Ureter (tissue), 1 donor: ENCODE measurements around the gene RAB11B. TPM values are rescaled to one million over a fixed set of nuclear protein-coding genes. Genes with fewer than 3 reads are reported as not detected.
"Not testable (repeated sequence)": the region's sequence is repeated elsewhere in the genome, so short reads cannot be mapped to it uniquely, and the experiment has no call there.

ENCODE experiments used
- DNase-seq: peaks from one replicate; pipeline ENCODE4 v3.0.0-alpha.2; 2020; ENCODE audit warnings: low spot score
- total RNA-seq: library from RNA; stranded (reverse); gene quantifications from one replicate; pipeline ENCODE4 v1.2.4, GENCODE V29; 2023
- donor health status: DM: yes; HTN: yes; CAD: no.

RAB11B gene
- total RNA-seq, 1 donor from 2014 or later = 133 TPM

DNA sequence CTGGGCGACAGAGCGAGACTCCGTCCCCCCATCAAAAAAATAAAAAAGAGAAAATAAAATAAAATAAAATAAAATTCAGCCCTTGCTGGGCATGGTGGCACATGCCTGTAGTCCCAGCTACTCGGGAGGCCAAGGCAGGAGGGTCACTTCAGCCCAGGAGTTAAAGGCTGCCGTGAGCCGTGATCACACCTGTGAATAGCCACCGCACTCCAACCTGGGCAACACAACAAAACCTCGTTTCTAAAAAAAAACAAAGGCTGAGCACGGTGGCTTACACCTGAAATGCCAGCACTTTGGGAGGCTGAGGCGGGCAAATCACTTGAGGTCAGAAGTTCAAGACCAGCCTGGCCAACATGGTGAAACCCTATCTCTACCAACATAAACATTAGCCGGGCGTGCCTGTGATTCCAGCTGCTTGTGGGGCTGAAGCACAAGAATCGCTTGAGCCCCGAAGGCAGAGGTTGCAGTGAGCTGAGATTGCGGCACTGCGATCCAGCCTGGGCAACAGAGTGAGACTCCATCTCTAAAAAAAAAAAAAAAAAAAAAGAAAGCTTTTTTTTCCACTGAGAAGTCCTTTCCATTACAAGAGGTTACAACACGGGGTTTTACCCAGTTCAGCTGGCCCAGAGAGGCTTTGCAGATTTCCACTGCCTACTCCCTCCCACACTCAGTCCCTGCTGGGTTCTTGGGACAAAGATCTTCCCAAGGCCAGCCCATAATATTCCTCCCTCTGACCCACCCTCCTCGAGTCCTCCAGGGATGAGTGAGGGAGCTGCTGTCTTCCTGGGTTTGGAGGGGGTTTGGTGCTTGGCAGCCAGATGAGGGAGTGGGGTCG lies 19.8 kb upstream of the RAB11B start:
- DNase-seq = no peak

DNA sequence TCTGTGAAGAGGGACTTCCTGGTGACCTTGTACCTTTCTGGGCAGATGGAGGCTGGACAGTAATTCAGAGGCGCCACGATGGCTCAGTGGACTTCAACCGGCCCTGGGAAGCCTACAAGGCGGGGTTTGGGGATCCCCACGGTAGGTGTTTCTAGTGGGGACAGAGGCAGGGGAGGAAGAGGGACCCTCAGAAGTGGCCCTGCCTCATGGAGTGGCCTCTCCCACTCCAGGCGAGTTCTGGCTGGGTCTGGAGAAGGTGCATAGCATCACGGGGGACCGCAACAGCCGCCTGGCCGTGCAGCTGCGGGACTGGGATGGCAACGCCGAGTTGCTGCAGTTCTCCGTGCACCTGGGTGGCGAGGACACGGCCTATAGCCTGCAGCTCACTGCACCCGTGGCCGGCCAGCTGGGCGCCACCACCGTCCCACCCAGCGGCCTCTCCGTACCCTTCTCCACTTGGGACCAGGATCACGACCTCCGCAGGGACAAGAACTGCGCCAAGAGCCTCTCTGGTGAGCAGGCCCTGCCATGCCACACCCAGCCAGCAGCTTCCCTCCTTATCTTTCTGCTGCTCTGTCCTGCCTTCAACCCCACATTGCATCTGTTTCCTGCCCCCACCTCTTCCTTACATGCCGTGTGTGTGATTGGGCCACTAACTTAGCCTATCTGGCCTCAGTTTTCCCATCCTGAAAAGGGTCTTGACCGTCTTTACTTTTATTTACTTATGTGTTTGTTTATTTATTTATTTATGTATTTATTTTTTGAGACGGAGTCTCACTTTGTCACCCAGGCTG lies 19.0 kb upstream of the RAB11B start:
- no peak for DNase-seq

GRCh38 chr19:8373867-8374813 lies 16.0 kb upstream of the RAB11B start:
- DNase-seq = no peak

GRCh38 chr19:8375766-8376165 lies 14.4 kb upstream of the RAB11B start:
- not testable (repeated sequence) for DNase-seq

DNA sequence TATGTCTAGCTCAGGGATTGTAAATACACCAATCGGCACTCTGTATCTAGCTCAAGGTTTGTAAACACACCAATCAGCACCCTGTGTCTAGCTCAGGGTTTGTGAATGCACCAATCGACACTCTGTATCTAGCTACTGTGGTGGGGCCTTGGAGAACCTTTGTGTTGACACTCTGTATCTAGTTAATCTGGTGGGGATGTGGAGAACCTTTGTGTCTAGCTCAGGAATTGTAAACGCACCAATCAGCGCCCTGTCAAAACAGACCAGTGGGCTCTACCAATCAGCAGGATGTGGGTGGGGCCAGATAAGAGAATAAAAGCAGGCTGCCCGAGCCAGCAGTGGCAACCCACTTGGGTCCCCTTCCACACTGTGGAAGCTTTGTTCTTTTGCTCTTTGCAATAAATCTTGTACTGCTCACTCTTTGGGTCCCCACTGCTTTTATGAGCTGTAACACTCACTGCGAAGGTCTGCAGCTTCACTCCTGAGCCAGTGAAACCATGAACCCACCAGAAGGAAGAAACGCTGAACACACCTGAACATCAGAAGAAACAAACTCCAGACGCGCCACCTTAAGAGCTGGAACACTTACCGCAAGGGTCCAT lies 13.7 kb upstream of the RAB11B start:
- not testable (repeated sequence) for DNase-seq

DNA sequence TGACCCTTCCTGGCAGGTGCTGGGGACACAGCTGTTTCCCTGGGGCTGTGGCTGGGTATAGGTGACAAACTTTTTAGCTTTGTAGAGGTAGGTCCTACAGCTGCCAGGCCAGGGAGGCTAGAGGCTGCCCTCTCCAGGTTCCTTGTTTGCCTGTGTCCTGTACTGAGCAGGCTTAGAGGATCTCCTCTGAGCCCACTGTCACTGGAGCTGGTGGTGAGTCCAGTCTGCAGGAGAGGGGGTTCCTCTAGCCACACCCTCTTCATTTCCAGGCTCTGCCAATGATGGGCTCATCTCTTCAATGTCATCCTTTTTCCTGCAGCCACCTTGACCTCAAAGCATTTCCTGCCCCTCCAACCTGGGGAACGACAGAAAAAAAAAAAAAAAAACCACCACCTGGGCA lies 12.6 kb upstream of the RAB11B start:
- DNase-seq = no peak

DNA sequence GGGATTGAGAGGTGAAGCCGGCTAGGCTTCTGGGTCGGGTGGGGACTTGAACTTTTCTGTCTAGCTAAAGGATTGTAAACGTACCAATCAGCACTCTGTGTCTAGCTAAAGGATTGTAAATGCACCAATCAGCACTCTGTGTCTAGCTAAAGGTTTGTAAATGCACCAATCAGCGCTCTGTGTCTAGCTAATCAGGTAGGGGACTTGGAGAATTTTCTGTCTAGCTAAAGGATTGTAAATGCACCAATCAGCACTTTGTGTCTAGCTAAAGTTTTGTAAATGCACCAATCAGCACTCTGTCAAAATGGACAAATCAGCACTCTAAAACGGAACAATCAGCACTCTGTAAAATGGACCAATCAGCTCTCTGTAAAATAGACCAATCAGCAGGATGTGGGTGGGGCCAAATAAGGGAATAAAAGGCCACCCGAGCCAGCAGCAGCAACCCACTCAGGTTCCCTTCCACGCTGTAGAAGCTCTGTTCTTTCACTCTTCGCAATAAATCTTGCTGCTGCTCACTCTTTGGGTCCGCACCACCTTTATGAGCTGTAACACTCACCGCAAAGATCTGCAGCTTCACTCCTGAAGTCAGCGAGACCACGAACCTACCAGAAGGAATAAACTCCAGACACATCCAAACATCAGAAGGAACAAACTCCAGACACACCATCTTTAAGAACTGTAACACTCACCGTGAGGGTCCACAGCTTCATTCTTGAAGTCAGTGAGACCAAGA lies 10.8 kb upstream of the RAB11B start:
- not testable (repeated sequence) for DNase-seq

DNA sequence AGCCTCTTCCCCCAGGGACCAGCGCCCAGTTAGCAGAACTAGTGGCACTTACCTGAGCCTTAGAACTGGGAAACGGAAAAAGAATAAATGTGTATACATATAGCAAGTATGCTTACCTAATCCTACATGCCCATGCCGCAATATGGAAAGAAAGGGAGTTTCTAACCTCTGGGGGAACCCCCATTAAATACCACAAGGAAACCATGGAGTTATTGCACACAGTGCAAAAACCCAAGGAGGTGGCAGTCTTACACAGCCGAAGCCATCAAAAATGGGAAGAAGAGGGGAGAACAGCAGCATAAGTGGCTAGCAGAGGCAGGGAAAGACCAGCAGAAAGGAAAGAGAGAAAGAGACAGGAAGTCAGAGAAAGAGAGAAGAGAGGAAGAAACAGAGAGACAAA lies 5.6 kb upstream of the RAB11B start:
- DNase-seq = not testable (repeated sequence)

GRCh38 chr19:8385103-8385502 lies 5.1 kb upstream of the RAB11B start:
- not testable (repeated sequence) for DNase-seq

GRCh38 chr19:8385566-8385965 lies 4.6 kb upstream of the RAB11B start:
- not testable (repeated sequence) for DNase-seq

DNA sequence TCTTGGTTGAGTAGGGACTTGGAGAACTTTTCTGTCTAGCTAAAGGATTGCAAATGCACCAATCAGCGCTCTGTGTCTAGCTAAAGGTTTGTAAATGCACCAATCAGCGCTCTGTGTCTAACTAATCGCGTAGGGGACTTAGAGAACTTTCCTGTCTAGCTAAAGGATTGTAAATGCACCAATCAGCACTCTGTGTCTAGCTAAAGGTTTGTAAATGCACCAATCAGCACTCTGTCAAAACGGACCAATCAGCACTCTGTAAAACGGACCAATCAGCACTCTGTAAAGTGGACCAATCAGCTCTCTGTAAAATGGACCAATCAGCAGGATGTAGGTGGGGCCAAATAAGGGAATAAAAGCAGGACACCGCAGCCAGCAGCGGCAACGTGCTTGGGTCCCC lies 3.7 kb upstream of the RAB11B start:
- not testable (repeated sequence) for DNase-seq

DNA sequence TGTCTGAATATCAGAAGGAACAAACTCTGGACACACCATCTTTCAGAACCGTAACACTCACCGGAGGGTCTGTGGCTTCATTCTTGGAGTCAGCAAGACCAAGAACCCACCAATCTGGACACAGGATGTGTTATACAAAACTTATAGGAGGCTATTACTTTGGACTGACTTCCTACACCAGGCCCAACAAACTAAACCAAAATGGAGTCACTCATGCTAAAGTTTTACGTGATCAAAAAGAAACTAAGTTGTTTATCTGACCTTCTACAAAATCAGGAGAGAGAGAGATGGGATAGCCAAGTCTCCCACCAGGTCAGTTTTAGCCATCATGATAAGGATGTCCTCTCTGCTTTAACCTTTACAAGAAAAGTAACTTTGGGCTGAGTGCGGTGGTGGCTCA lies 3.2 kb upstream of the RAB11B start:
- no peak for DNase-seq

DNA sequence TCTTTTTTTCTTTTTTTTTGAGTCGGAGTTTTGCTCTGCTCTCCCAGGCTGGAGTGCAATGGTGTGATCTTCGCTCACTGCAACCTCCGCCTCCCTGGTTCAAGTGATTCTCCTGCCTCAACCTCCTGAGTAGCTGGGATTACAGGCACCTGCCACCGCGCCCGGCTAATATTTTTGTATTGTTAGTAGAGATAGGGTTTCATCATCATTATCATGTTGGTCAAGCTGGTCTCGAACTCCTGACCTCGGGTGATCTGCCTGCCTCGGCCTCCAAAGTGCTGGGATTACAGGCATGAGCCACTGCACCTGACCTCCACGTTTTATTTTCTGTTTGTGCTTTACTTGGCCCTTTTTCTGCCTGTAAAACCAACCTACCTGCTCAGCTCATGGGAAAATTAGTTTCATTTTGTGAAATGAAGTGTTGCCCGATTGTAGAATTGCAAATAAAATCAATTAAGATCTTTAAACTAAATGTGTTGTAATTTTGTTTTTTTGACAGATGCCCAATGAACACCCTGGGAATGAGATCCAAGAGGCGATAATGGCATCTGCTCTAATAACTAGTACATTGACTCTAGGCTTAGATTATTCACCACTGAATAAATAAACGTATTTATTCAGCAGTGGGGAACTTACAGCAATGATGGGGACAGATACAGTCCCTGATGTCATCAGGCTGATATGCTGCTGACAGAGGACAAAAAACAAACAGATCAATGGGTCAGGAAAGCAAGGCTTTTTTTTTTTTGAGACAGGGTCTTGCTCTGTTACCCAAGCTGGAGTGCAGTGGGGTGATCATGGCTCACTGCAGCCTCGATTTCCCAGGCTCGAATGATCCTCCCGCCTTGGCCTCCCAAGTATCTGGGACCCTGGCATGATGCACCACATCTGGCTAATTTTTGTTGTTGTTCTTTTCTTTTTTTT lies 2.2 kb upstream of the RAB11B start:
- no peak for DNase-seq

- no peak for DNase-seq
Measured at GRCh38 chr19:8388612-8388958, 1.6 kb upstream of the RAB11B start.

GRCh38 chr19:8390617-8390981 lies 439 bp downstream of the RAB11B start:
- DNase-seq = peak; percentile 97

DNA sequence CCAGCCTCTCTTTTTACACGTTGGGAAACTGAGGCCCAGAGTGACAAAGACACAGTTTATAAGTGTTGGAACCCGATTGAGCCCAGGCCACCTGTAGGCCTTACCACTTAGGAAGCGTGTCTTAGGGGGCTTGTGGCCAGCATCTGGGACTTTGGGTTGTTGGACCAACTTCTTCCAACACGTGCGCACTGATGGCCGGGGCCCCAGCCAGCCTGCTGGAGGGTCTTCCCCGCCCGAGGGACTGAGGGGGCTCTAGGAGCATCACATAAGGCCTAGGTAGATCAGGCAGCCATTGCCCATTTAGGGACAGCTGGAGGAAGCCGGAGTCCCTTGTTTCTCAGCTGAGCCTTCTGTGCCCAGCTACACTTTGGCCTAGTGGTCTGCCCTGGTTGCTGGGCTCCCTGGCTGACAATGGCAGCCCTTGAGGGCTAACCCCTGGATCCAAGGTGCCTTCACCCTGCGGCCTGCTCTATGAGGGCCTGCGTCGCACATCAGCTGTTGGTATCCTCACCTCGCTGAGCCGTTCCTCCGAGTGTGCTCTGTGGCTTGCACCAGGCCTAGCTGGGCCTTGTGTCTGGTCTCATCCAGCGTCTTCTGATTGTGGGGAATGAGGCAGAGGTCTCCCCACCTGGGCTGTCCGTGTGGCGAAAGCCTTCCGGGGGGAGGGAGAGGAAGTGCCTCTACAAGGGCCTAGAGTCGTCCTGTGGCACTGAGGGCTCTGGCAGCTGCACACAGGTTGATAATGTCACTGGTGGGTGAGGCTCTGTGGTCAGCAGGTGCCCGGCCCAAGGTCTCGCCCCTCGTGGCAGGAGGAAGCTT lies 1.2 kb downstream of the RAB11B start:
- DNase-seq = no peak

DNA sequence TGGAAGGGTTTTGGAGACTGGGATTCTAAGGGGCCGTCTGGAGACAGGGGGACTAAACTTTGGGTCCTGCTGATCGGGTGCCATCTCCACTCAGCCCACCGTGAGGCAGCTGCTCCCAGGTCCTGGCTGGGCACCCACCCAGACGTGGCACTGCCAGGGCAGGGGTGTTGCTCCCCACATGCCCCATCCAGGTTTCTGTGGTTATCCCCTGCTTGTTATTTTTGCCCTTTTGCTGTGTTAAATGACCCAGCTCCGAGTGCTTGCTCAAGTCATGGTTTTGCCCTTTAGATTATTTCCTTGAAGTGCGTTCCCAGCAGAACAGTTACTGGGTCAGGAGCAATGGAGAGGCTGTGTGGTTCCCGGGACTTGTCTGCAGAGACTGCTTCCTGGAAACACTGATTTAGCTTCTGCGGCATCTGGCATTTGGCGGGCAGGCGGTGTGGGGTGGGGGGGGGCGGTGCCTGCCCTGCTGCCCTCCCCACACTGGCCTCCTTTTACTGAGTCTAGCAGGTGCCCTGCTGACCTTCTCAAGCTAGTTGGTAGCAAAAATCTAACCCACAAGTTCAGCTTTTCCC lies 1.9 kb downstream of the RAB11B start:
- no peak for DNase-seq

DNA sequence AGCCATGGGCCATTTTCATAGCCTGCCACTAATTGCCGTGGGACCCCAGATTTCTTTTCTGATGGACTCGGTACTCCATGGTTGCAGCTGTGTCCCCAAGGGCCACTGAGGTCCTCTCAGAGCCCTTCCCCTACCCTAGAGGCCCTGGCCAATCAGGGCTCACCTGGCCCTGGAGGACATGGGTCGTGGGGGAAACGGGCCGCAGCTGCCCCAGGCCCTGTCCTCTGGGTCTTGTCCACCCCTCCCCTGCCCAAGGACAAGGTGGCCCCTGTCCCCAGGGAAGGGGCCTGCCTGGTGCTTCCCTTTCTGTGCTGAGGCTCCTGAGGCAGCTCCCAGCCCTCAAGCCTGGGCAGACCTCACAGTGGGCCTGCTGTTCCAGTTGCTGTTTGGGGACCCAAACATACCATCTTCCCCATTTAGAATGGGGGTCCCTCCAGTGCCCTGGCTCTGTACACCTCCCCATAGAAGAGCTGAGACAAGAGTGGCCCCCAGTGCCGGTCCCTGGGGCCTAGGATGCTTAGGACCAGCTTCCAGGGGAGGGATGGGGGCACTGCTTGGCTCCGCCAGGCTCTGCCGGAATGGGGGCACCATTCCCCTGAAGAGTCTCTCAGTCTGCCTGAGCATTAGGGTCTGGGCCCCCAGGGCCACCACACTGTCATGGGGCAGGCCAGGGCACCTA lies 3.2 kb downstream of the RAB11B start:
- no peak for DNase-seq
